AG04449 (cell line): Measurements from ENCODE around the gene RNF130.
"Not testable (repeated sequence)": the region's sequence is repeated elsewhere in the genome, so short reads cannot be mapped to it uniquely, and the experiment has no call there.

Experiments used
- CTCF ChIA-PET: fragments of 350-600 bp; formaldehyde crosslinking; extraction: SDS; loops from one replicate; lab custom pipeline; 2021; ENCODE audit warnings: antibody characterized with exemption; lab: Yijun Ruan, JAX
- POLR2A ChIA-PET: fragments of 400-600, 350-600 bp; formaldehyde crosslinking; extraction: SDS; loops from one replicate; lab custom pipeline; 2020; ENCODE audit warnings: antibody characterized with exemption, inconsistent platforms; lab: Yijun Ruan, JAX
- DNase-seq: peaks from one replicate; pipeline ENCODE4 v3.0.0-alpha.2; 2010; ENCODE audit warnings: low read depth, low spot score
- H3K4me3 ChIP-seq: 2 replicates; pipeline ENCODE4 v1.5.1; 2011; ENCODE audit warnings: low read depth, mild to moderate bottlenecking, control low read depth, low read length
- TF ChIP-seq, protein P1 (sequence below): IDR thresholded peaks from one replicate; pipeline ENCODE4 v1.5.1; 2011; ENCODE audit warnings: mild to moderate bottlenecking, moderate library complexity, low read length, control low read depth, inconsistent platforms; ENCODE audit not compliant: insufficient read depth; ENCODE audit errors: missing control alignments

The RNF130 gene

DNA sequence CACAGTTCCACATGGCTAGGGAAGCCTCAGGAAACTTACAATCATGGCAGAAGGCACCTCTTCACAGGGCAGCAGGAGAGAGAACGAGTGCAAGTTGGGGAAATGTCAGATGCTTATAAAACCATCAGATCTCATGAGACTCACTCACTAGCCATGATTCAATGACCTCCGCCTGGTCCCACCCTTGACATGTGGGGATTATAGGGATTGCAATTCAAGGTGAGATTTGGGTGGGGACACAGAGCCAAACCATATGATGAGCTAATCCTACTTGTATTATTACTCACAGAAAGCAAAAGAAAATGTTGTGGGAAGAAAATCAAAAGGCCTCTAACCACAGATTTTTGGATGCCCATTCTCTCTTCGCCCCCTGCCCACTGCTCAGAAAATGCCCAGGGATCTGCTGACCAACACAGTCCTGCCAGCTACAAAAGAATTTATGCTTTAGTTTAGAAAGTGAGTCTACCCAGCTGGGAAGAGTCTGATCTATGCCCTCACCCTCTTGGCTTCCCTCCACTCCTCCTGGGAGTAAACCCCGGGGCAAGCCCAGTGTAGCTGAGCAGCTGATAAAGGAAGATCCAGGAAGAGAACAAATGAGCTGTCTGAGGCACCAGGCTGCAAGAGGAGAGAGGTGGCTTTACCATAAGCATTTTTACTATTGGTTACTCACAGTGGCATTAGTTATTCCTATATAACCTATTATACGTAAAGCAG, 53.1 kb downstream of the RNF130 start:
- ChIA-PET POLR2A (no interaction called here), CTCF (no interaction called here)
- TF ChIP-seq, protein P1, sequence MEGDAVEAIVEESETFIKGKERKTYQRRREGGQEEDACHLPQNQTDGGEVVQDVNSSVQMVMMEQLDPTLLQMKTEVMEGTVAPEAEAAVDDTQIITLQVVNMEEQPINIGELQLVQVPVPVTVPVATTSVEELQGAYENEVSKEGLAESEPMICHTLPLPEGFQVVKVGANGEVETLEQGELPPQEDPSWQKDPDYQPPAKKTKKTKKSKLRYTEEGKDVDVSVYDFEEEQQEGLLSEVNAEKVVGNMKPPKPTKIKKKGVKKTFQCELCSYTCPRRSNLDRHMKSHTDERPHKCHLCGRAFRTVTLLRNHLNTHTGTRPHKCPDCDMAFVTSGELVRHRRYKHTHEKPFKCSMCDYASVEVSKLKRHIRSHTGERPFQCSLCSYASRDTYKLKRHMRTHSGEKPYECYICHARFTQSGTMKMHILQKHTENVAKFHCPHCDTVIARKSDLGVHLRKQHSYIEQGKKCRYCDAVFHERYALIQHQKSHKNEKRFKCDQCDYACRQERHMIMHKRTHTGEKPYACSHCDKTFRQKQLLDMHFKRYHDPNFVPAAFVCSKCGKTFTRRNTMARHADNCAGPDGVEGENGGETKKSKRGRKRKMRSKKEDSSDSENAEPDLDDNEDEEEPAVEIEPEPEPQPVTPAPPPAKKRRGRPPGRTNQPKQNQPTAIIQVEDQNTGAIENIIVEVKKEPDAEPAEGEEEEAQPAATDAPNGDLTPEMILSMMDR = no peak

DNA sequence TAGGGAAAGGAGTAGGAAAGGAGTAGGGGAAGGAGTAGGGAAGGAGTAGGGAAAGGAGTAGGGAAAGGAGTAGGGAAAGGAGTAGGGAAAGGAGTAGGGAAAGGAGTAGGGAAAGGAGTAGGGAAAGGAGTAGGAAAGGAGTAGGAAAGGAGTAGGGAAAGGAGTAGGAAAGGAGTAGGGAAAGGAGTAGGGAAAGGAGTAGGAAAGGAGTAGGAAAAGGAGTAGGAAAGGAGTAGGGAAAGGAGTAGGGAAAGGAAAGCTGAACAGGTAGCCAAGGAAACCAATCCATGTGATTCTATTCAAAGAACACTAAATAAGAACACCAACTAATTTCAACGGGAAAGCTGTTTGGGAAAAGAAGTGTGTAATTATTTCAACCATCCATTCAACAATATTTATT, 56.0 kb downstream of the RNF130 start:
- H3K4me3 ChIP-seq, POLR2A ChIA-PET, DNase-seq, CTCF ChIA-PET: not testable (repeated sequence)

More for the DNA sequence above, 53.1 kb downstream of the RNF130 start:
- no peak for DNase-seq
- no peak overlapping the region for H3K4me3 ChIP-seq

DNA sequence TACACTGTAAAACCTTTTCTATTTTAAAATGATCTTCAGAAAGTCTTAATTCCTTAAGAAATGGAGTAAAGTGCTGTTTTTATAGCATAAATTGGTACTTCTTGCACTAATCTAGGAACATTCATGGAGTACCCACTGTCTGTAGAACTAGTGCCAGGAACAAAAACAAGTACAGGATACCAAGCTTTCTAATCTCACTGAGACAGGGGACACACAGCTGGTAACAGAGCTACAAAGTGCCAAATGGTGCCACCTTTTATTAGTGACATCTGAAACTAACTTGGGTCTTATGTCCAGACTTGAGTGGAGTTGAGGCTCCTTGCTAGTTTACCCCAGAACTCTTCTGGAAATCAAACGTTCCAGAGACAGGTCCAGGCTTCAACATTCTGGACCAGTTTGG, 57.9 kb downstream of the RNF130 start:
- TF ChIP-seq, protein P1 = no peak
- ChIA-PET CTCF (no interaction called here), POLR2A (no interaction called here)

DNA sequence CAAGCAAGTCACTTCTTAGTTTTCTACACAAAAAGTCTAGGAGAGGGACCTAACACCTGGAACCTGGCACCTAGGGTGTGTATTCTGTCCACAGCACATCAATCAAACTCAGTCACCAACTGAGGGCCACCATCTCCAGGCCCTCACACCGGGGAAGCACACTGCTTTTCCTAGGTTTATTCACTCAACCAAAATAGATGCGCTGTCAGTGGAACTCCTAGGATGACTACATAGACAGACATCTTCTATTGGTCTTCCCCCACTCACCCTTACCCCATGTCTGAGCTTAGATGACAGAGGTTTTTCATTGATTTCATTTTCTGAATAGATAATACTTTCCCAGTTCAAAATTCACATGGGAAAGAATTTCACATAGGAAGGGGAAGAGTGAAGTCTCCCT, 59.2 kb downstream of the RNF130 start:
- ChIA-PET CTCF (no interaction called here), POLR2A (no interaction called here)
- TF ChIP-seq, protein P1 = no peak
- DNase-seq = no peak
- H3K4me3 ChIP-seq = no peak overlapping the region

More for the DNA sequence above, 57.9 kb downstream of the RNF130 start:
- no peak overlapping the region for H3K4me3 ChIP-seq
- DNase-seq = no peak

DNA sequence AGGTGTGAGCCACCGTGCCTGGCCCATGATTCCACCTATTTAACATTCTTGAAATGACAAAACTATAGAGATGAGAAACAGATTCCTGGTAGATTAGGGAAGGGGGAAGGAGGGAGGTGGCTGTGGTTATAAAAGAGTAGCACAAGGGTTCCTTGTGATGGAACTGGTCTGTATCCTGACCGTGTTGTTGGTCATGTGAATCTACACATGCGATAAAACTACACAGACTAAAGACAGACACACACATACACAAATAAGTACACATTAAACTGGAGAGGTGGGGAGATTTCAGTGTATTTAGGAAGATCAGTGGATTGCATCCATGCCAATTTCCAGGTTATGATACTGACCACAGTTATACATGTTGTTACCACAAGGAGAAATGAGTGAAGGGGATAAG, 60.9 kb downstream of the RNF130 start:
- ChIA-PET CTCF (no interaction called here), POLR2A (no interaction called here)
- TF ChIP-seq, protein P1 = no peak
- DNase-seq = no peak
- no peak overlapping the region for H3K4me3 ChIP-seq

DNA sequence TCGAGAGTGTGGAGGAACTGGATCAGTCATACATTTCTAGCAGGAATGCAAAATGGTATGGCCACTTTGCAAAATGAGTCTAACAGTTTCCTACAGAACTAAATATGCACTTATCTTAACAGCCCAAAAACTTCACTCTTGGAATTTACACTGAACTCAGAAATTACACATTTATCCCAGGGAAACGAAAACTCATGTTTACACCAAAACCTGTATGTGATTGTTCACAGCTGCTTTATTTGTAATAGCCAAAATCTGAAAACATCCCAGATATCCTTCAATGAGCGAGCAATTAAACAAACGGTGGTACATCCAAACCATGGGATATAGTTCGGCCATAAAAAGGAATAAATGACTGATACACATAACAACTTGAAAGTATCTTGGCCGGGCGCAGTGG, 62.0 kb downstream of the RNF130 start:
- no peak overlapping the region for H3K4me3 ChIP-seq

More for the DNA sequence above, 62.0 kb downstream of the RNF130 start:
- ChIA-PET CTCF (no interaction called here), POLR2A (no interaction called here)
- TF ChIP-seq, protein P1 = no peak
- no peak for DNase-seq
